ENCODE data around the gene NANS. TPM values are rescaled to one million over a fixed set of nuclear protein-coding genes. Genes with fewer than 3 reads are reported as not detected.

The NANS gene
- total and polyA plus RNA-seq, 2 of the 13 experiments (the other 11 are each of a cell fraction or from before 2014, with no cell fraction given) = 86.9 to 203 TPM

- in situ Hi-C loops (cut with HindIII; ENCODE audit: extremely low pct_ligation_motif_present, low pct_unique_long_range_greater_than_20kb) = no loop called here
- H2AFZ ChIP-seq (ENCODE audit: low read length) = no peak overlapping the region
- ATAC-seq = no peak
- intact Hi-C loops (cut with micrococcal nuclease; ENCODE audit: unreplicated experiment) = no loop called here
- H3K4me1 ChIP-seq (ENCODE audit: insufficient read depth, low read length) = peaks cover 14% of the 10 kb centered on the region
- 94% methylated on average over 5 of the region's 5 CpGs for WGBS (ENCODE audit: low lambda C conversion rate)
- no peak overlapping the region for H3K4me2 ChIP-seq (ENCODE audit: low read depth, low read length)
- FAIRE-seq = no peak
- BruUV-seq (replicated peaks) = no TSS peak
- ChIA-PET POLR2A (no interaction called here), CTCF (ENCODE audit: low intra/inter-chr PET ratio, low total read pairs) (no interaction called here)
- no peak overlapping the region for H3K4me3 ChIP-seq (replicated peaks in 1 of 3; ENCODE audit: insufficient read depth in 1 of 3, low read depth in 2 of 3, low read length in 3 of 3)
- H3K27me3 ChIP-seq (ENCODE audit: control insufficient read depth in 1 of 2, insufficient read depth in 2 of 2, low read length in 2 of 2) = no peaks in the 10 kb centered on the region
- H3K79me2 ChIP-seq (ENCODE audit: insufficient read depth, low read length) = no peaks in the 10 kb centered on the region
- H3K9me3 ChIP-seq (ENCODE audit: low read length) = no peaks in the 10 kb centered on the region
- DNase-seq (ENCODE audit: low spot score) = no peak
- H3K36me3 ChIP-seq (replicated peaks in 1 of 2; ENCODE audit: control insufficient read depth in 1 of 2, insufficient read depth in 2 of 2, low read length in 2 of 2) = peaks cover 13 to 46% of the 10 kb centered on the region in 2 experiments; a peak in 4 of 5 replicates
- no peak overlapping the region for H3K27ac ChIP-seq (ENCODE audit: extremely low read length, insufficient read depth, low read length)
- no peak overlapping the region for H3K9ac ChIP-seq (ENCODE audit: insufficient read depth, low read depth, low read length)
- no peak for TF ChIP-seq ZKSCAN1 (IDR thresholded peaks at IDR 0.05; ENCODE audit: low read length)
- TF ChIP-seq CHD2 (IDR thresholded peaks at IDR 0.05; ENCODE audit: low read depth, low read length) = no peak
- no peak for TF ChIP-seq ATAD3A (CRISPR knock-in tag; IDR thresholded peaks at IDR 0.05)
- no peak for TF ChIP-seq ZNF709 (CRISPR knock-in tag; IDR thresholded peaks at IDR 0.05)
- no peak for TF ChIP-seq RFXAP (CRISPR knock-in tag; IDR thresholded peaks at IDR 0.05; ENCODE audit: borderline replicate concordance)
- TF ChIP-seq ARID2 (CRISPR knock-in tag; IDR thresholded peaks at IDR 0.05; ENCODE audit: borderline replicate concordance) = no peak
- no peak for TF ChIP-seq ZNF24 (IDR thresholded peaks at IDR 0.05)
- no peak for TF ChIP-seq PLRG1 (conservative IDR thresholded peaks at IDR 0.05)
- TF ChIP-seq, protein P1, sequence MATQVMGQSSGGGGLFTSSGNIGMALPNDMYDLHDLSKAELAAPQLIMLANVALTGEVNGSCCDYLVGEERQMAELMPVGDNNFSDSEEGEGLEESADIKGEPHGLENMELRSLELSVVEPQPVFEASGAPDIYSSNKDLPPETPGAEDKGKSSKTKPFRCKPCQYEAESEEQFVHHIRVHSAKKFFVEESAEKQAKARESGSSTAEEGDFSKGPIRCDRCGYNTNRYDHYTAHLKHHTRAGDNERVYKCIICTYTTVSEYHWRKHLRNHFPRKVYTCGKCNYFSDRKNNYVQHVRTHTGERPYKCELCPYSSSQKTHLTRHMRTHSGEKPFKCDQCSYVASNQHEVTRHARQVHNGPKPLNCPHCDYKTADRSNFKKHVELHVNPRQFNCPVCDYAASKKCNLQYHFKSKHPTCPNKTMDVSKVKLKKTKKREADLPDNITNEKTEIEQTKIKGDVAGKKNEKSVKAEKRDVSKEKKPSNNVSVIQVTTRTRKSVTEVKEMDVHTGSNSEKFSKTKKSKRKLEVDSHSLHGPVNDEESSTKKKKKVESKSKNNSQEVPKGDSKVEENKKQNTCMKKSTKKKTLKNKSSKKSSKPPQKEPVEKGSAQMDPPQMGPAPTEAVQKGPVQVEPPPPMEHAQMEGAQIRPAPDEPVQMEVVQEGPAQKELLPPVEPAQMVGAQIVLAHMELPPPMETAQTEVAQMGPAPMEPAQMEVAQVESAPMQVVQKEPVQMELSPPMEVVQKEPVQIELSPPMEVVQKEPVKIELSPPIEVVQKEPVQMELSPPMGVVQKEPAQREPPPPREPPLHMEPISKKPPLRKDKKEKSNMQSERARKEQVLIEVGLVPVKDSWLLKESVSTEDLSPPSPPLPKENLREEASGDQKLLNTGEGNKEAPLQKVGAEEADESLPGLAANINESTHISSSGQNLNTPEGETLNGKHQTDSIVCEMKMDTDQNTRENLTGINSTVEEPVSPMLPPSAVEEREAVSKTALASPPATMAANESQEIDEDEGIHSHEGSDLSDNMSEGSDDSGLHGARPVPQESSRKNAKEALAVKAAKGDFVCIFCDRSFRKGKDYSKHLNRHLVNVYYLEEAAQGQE (IDR thresholded peaks at IDR 0.05; ENCODE audit: borderline replicate concordance in 1 of 2, low read depth in 1 of 2, low read length in 2 of 2) = no peak
- no peak for TF ChIP-seq NFIB (CRISPR knock-in tag; IDR thresholded peaks at IDR 0.05; ENCODE audit: borderline replicate concordance)
- TF ChIP-seq ZNF362 (CRISPR knock-in tag; IDR thresholded peaks at IDR 0.05; ENCODE audit: borderline replicate concordance) = no peak
- TF ChIP-seq ZNF460 (CRISPR knock-in tag; IDR thresholded peaks at IDR 0.05; ENCODE audit: borderline replicate concordance) = no peak
- no peak for TF ChIP-seq ZFP41 (CRISPR knock-in tag; IDR thresholded peaks at IDR 0.05; ENCODE audit: borderline replicate concordance)
- no peaks in the 10 kb centered on the region for H4K20me1 ChIP-seq (ENCODE audit: insufficient read depth, low read length)
Observed at GRCh38 chr9:98099898-98100297, 43.4 kb downstream of the NANS start.

Data from HepG2 (cell line).